WTC11 (cell line): ENCODE measurements around the gene RESP18. TPM values are rescaled to one million over a fixed set of nuclear protein-coding genes. Genes with fewer than 3 reads are reported as not detected.
A peak's percentile ranks its signal among the peaks of the same experiment; 100 is the strongest.

Experiments
- ATAC-seq: fragments of 200-7000 bp; cut with Tn5 transposase; 2 replicates; pipeline ENCODE4 v1.10.0; 2021; ENCODE audit warnings: mild to moderate bottlenecking, moderate library complexity
- CTCF ChIA-PET: fragments of 300-600 bp; sonication (Branson Sonifier 250); formaldehyde crosslinking; loops from one replicate; lab custom pipeline; 2021; ENCODE audit warnings: antibody characterized with exemption; lab: Charles Lee
- POLR2A ChIA-PET: fragments of 350-600 bp; sonication (Branson Sonifier 250); formaldehyde crosslinking; loops from one replicate; lab custom pipeline; 2021; ENCODE audit warnings: antibody characterized with exemption; lab: Charles Lee
- DNase-seq: peaks from one replicate; pipeline ENCODE4 v3.0.0; 2021; ENCODE audit warnings: low spot score
- H3K27ac Mint-ChIP-seq: 2 replicates; pipeline ENCODE4 v1.8.0; 2021; ENCODE audit warnings: mixed read lengths
- H3K27me3 Mint-ChIP-seq: 2 replicates; pipeline ENCODE4 v1.8.0; 2021; ENCODE audit warnings: low read depth, mild to moderate bottlenecking, moderate library complexity, mixed read lengths
- H3K36me3 Mint-ChIP-seq: 2 replicates; pipeline ENCODE4 v1.8.0; 2021; ENCODE audit warnings: mixed read lengths
- H3K4me1 Mint-ChIP-seq: 2 replicates; pipeline ENCODE4 v1.8.0; 2022; ENCODE audit warnings: mixed read lengths
- H3K4me3 Mint-ChIP-seq: 2 replicates; pipeline ENCODE4 v1.8.0; 2021; ENCODE audit warnings: mild to moderate bottlenecking, moderate library complexity, mixed read lengths
- H3K9me3 Mint-ChIP-seq: 2 replicates; pipeline ENCODE4 v1.8.0; 2021; ENCODE audit warnings: mixed read lengths
- CREM ChIP-seq: sonication (generic); formaldehyde crosslinking; IDR thresholded peaks from 2 replicates; pipeline ENCODE4 v1.8.1; 2022; ENCODE audit warnings: mild to moderate bottlenecking, missing genetic modification reagents, moderate library complexity
- E2F5 ChIP-seq: sonication (generic); formaldehyde crosslinking; IDR thresholded peaks from 2 replicates; pipeline ENCODE4 v1.8.1; 2022; ENCODE audit warnings: mild to moderate bottlenecking, moderate library complexity, missing genetic modification reagents
- ESRRA ChIP-seq: sonication (generic); formaldehyde crosslinking; IDR thresholded peaks from 2 replicates; pipeline ENCODE4 v1.8.1; 2022; ENCODE audit warnings: mild to moderate bottlenecking, missing genetic modification reagents, borderline replicate concordance
- FOXK1 ChIP-seq: sonication (generic); formaldehyde crosslinking; IDR thresholded peaks from 2 replicates; pipeline ENCODE4 v1.8.0; 2022; ENCODE audit warnings: mild to moderate bottlenecking, moderate library complexity, missing genetic modification reagents
- FOXP4 ChIP-seq: sonication (generic); formaldehyde crosslinking; IDR thresholded peaks from 2 replicates; pipeline ENCODE4 v1.8.0; 2022; ENCODE audit warnings: mild to moderate bottlenecking, missing genetic modification reagents
- GABPB1 ChIP-seq: sonication (generic); formaldehyde crosslinking; IDR thresholded peaks from 2 replicates; pipeline ENCODE4 v1.8.1; 2023; ENCODE audit warnings: mild to moderate bottlenecking, missing genetic modification reagents
- IRF2 ChIP-seq: sonication (generic); formaldehyde crosslinking; IDR thresholded peaks from 2 replicates; pipeline ENCODE4 v1.8.0; 2022; ENCODE audit warnings: low read depth, missing genetic modification reagents, borderline replicate concordance
- MAX ChIP-seq: sonication (generic); formaldehyde crosslinking; IDR thresholded peaks from 2 replicates; pipeline ENCODE4 v1.8.0; 2022; ENCODE audit warnings: mild to moderate bottlenecking, missing genetic modification reagents
- NFYB ChIP-seq: sonication (generic); formaldehyde crosslinking; conservative IDR thresholded peaks from 2 replicates; pipeline ENCODE4 v1.8.0; 2022; ENCODE audit warnings: low read depth, missing genetic modification reagents
- NR1H2 ChIP-seq: sonication (generic); formaldehyde crosslinking; IDR thresholded peaks from 2 replicates; pipeline ENCODE4 v1.9.0; 2021; ENCODE audit warnings: mild to moderate bottlenecking, moderate library complexity, missing genetic modification reagents
- NR3C1 ChIP-seq: sonication (generic); formaldehyde crosslinking; conservative IDR thresholded peaks from 2 replicates; pipeline ENCODE4 v1.8.1; 2023; ENCODE audit warnings: low read depth, mild to moderate bottlenecking, missing genetic modification reagents
- OVOL2 ChIP-seq: fragments of 250-450 bp; sonication (Bioruptor Pico); IDR thresholded peaks from 2 replicates; pipeline ENCODE4 v1.9.0; 2021; ENCODE audit warnings: mild to moderate bottlenecking, borderline replicate concordance
- SMAD3 ChIP-seq: sonication (generic); formaldehyde crosslinking; IDR thresholded peaks from 2 replicates; pipeline ENCODE4 v1.8.0; 2022; ENCODE audit warnings: missing genetic modification reagents, mild to moderate bottlenecking, borderline replicate concordance
- SOX15 ChIP-seq: fragments of 250-450 bp; sonication (Bioruptor Pico); IDR thresholded peaks from 2 replicates; pipeline ENCODE4 v1.9.0; 2021; ENCODE audit warnings: mild to moderate bottlenecking
- SP1 ChIP-seq: sonication (generic); formaldehyde crosslinking; conservative IDR thresholded peaks from 2 replicates; pipeline ENCODE4 v1.8.1; 2022; ENCODE audit warnings: missing genetic modification reagents
- TEAD1 ChIP-seq: sonication (generic); formaldehyde crosslinking; IDR thresholded peaks from 2 replicates; pipeline ENCODE4 v1.8.0; 2022; ENCODE audit warnings: mild to moderate bottlenecking, missing genetic modification reagents
- USF1 ChIP-seq: sonication (generic); formaldehyde crosslinking; IDR thresholded peaks from 2 replicates; pipeline ENCODE4 v1.8.0; 2022; ENCODE audit warnings: mild to moderate bottlenecking, missing genetic modification reagents
- ZNF671 ChIP-seq: fragments of 250-450 bp; sonication (Bioruptor Pico); IDR thresholded peaks from 2 replicates; pipeline ENCODE4 v1.8.0; 2021; ENCODE audit warnings: mild to moderate bottlenecking
- total RNA-seq: library from RNA; stranded (reverse); gene quantifications from 3 replicates; pipeline ENCODE4 v1.2.3, GENCODE V29; 2021
- TF ChIP-seq, protein P1 (sequence below): sonication (generic); formaldehyde crosslinking; IDR thresholded peaks from 2 replicates; pipeline ENCODE4 v1.8.0; 2022; ENCODE audit warnings: mild to moderate bottlenecking, missing genetic modification reagents
- TF ChIP-seq, protein P2 (sequence below): sonication (generic); formaldehyde crosslinking; IDR thresholded peaks from 2 replicates; pipeline ENCODE4 v1.8.0; 2023; ENCODE audit warnings: missing genetic modification reagents, mild to moderate bottlenecking, borderline replicate concordance
- TF ChIP-seq, protein P3 (sequence below): sonication (generic); formaldehyde crosslinking; IDR thresholded peaks from 2 replicates; pipeline ENCODE4 v1.8.1; 2023; ENCODE audit warnings: mild to moderate bottlenecking, missing genetic modification reagents, moderate library complexity
- TF ChIP-seq, protein P4 (sequence below): fragments of 200-600 bp; IDR thresholded peaks from 2 replicates; pipeline ENCODE4 v1.8.0; 2022; ENCODE audit warnings: antibody characterized with exemption

RESP18 gene
- total RNA-seq, 1 experiment from 2014 or later: not detected

DNA sequence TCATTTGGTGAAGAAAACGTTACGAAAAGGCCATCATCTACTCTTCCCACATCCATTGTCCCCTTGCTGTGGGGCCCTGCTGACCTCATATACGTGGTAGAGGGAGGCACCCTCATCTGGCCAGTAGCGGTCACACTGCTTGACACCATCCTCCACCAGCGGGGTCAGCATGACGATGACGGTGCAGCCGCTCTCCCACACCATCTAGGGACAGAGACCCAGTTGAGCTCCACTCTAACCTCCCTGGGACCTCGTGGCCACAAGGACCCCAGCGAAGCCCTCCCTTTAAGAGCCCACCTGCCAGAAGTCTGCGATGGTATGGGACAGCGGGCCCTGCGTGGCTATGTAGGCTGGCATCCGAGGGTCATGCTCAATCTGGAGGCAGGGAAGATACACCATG is 36.4 kb downstream of the RESP18 start (continued):
- TF ChIP-seq, protein P1, sequence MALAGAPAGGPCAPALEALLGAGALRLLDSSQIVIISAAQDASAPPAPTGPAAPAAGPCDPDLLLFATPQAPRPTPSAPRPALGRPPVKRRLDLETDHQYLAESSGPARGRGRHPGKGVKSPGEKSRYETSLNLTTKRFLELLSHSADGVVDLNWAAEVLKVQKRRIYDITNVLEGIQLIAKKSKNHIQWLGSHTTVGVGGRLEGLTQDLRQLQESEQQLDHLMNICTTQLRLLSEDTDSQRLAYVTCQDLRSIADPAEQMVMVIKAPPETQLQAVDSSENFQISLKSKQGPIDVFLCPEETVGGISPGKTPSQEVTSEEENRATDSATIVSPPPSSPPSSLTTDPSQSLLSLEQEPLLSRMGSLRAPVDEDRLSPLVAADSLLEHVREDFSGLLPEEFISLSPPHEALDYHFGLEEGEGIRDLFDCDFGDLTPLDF (CRISPR knock-in tag): no peak
- TF ChIP-seq SOX15 (CRISPR knock-in tag) (no peak), SMAD3 (CRISPR knock-in tag) (no peak), USF1 (CRISPR knock-in tag) (no peak), IRF2 (CRISPR knock-in tag) (no peak), NFYB (CRISPR knock-in tag) (no peak)

DNA sequence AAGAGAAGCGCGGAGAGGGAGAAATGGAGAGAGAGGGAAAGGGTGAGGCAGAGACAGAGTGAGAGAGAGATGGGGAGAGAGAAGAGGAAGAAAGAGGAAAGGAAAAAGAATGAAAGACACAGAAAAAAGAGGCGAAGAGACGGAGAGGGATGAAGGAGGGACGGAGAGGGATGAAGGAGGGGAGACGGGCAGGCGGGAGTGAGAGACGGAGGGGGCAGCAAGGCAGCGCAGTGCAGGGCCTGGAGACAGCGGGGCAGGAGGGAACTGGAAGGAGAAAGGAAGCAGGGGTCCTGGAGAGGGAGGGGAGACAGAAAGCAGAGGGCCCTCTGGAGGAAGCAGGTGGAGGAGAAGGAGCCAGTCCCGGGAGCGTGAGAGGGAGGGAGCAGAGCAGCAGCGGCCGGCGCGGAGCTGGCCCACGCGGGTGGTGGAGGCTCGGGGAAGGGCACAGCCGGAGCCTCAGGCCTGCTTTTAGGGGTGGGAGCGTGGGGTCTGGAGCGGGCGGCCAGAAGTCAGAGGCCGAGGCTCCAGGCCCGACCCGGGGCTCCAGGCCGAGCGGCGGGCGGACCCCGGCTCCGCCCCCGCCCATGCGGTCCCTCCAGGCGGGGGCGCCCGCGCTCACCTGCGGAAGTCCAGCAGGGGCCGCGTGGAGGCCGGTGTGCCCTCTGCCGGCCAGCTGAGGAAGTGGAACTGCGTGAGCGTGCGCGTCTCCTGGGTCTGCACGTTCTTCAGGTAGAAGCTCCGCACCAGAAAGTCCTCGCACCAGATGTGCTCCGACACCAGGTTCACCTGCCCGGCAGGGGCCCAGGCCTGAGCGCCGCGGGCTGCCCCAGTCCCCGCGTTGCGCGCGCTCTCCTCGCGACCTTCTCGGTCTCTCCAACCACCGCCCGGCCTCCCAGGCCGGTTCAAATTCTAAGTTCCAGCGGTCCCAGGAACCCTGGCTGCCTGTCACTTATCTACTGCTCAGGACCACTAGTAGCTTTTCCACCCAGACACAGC is 37.9 kb downstream of the RESP18 start:
- POLR2A ChIA-PET: interaction anchor here (0.6 to 1.9 kb wide), 9 partner anchors 8 to 119 kb away, joined by 3 to 17 read pairs (median 5); partner anchors contain the start of genes ANKZF1, ATG9A, DNAJB2 and DNPEP
- Mint-ChIP-seq H3K27me3 (peaks cover 64% of the 10 kb centered on the region), H3K4me1 (peaks cover 21% of the 10 kb centered on the region)
- TF ChIP-seq, protein P2, sequence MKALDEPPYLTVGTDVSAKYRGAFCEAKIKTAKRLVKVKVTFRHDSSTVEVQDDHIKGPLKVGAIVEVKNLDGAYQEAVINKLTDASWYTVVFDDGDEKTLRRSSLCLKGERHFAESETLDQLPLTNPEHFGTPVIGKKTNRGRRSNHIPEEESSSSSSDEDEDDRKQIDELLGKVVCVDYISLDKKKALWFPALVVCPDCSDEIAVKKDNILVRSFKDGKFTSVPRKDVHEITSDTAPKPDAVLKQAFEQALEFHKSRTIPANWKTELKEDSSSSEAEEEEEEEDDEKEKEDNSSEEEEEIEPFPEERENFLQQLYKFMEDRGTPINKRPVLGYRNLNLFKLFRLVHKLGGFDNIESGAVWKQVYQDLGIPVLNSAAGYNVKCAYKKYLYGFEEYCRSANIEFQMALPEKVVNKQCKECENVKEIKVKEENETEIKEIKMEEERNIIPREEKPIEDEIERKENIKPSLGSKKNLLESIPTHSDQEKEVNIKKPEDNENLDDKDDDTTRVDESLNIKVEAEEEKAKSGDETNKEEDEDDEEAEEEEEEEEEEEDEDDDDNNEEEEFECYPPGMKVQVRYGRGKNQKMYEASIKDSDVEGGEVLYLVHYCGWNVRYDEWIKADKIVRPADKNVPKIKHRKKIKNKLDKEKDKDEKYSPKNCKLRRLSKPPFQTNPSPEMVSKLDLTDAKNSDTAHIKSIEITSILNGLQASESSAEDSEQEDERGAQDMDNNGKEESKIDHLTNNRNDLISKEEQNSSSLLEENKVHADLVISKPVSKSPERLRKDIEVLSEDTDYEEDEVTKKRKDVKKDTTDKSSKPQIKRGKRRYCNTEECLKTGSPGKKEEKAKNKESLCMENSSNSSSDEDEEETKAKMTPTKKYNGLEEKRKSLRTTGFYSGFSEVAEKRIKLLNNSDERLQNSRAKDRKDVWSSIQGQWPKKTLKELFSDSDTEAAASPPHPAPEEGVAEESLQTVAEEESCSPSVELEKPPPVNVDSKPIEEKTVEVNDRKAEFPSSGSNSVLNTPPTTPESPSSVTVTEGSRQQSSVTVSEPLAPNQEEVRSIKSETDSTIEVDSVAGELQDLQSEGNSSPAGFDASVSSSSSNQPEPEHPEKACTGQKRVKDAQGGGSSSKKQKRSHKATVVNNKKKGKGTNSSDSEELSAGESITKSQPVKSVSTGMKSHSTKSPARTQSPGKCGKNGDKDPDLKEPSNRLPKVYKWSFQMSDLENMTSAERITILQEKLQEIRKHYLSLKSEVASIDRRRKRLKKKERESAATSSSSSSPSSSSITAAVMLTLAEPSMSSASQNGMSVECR: peak; percentile 61; the same call in 1 of the 2 replicates
- TF ChIP-seq, protein P3, sequence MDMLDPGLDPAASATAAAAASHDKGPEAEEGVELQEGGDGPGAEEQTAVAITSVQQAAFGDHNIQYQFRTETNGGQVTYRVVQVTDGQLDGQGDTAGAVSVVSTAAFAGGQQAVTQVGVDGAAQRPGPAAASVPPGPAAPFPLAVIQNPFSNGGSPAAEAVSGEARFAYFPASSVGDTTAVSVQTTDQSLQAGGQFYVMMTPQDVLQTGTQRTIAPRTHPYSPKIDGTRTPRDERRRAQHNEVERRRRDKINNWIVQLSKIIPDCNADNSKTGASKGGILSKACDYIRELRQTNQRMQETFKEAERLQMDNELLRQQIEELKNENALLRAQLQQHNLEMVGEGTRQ (CRISPR knock-in tag): peak; percentile 53
- peak; percentile 75 for TF ChIP-seq GABPB1 (CRISPR knock-in tag)
- peak; percentile 90 for TF ChIP-seq SP1
- peak; percentile 93 for TF ChIP-seq MAX (CRISPR knock-in tag)
- TF ChIP-seq ZNF671 (CRISPR knock-in tag): no peak
- peak; percentile 54; the same call in 1 of the 2 replicates for TF ChIP-seq TEAD1 (CRISPR knock-in tag)
- TF ChIP-seq, protein P4, sequence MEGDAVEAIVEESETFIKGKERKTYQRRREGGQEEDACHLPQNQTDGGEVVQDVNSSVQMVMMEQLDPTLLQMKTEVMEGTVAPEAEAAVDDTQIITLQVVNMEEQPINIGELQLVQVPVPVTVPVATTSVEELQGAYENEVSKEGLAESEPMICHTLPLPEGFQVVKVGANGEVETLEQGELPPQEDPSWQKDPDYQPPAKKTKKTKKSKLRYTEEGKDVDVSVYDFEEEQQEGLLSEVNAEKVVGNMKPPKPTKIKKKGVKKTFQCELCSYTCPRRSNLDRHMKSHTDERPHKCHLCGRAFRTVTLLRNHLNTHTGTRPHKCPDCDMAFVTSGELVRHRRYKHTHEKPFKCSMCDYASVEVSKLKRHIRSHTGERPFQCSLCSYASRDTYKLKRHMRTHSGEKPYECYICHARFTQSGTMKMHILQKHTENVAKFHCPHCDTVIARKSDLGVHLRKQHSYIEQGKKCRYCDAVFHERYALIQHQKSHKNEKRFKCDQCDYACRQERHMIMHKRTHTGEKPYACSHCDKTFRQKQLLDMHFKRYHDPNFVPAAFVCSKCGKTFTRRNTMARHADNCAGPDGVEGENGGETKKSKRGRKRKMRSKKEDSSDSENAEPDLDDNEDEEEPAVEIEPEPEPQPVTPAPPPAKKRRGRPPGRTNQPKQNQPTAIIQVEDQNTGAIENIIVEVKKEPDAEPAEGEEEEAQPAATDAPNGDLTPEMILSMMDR: peak; percentile 96
- TF ChIP-seq NR1H2 (CRISPR knock-in tag): no peak
- peak; percentile 53; the same call in 1 of the 2 replicates for TF ChIP-seq CREM (CRISPR knock-in tag)
- TF ChIP-seq ESRRA: peak; percentile 77; the same call in 1 of the 2 replicates
- 0 out of 2 replicates have a peak, but pooled peaks have one; percentile 37 for TF ChIP-seq E2F5 (CRISPR knock-in tag)
- peak; percentile 71; the same call in 1 of the 2 replicates for TF ChIP-seq FOXK1
- peak; percentile 73 for TF ChIP-seq FOXP4 (CRISPR knock-in tag)
- TF ChIP-seq NR3C1 (CRISPR knock-in tag): no peak
- no peak for TF ChIP-seq OVOL2 (CRISPR knock-in tag)

More for the DNA sequence above, 37.9 kb downstream of the RESP18 start:
- Mint-ChIP-seq H3K36me3 (no peaks in the 10 kb centered on the region), H3K9me3 (peaks cover 5% of the 10 kb centered on the region; the same call in 1 of the 2 replicates), H3K4me3 (peak overlapping the region; percentile 88), H3K27ac (peak overlapping the region; percentile 7; the same call in 1 of the 2 replicates)
- ATAC-seq (peak; percentile 82), DNase-seq (peak; percentile 90)
- CTCF ChIA-PET: interaction anchor here (0.6 to 5.7 kb wide), 77 partner anchors 9 to 332 kb away, joined by 3 to 158 read pairs (median 5); partner anchors contain the start of genes ABCB6, ANKZF1, ATG9A and CNPPD1
